GM12878 (cell line): ENCODE results near the gene TMEM131L. TPM values are rescaled to one million over a fixed set of nuclear protein-coding genes. Genes with fewer than 3 reads are reported as not detected.

Source experiments
- ATAC-seq: fragments of 200-7000 bp; cut with Tn5 transposase; 3 replicates; pipeline ENCODE4 v1.9.1; 2020; ENCODE audit warnings: mild to moderate bottlenecking, moderate library complexity
- BruUV-seq: library from RNA; stranded (reverse); fragments of 400-500 nt; replicated peaks from 2 replicates; lab custom pipeline; 2021; lab: Mats Ljungman, UMichigan
- CTCF ChIA-PET: fragments of 300-600 bp; sonication (Branson Sonifier 250); formaldehyde crosslinking; extraction: SDS; loops from one replicate; lab custom pipeline; 2021; ENCODE audit warnings: inconsistent platforms; lab: Yijun Ruan, JAX
- POLR2A ChIA-PET: fragments of 350-600 bp; formaldehyde crosslinking; extraction: SDS; loops from one replicate; lab custom pipeline; 2021; ENCODE audit warnings: inconsistent platforms; lab: Charles Lee
- RAD21 ChIA-PET: fragments of 300-600 bp; sonication (Branson Sonifier 250); formaldehyde crosslinking; loops from one replicate; lab custom pipeline; 2023; ENCODE audit warnings: antibody characterized with exemption; ENCODE audit not compliant: unreplicated experiment; lab: Charles Lee
- SMC1A ChIA-PET: fragments of 300-600 bp; sonication (Branson Sonifier 250); formaldehyde crosslinking; loops from one replicate; lab custom pipeline; 2023; ENCODE audit not compliant: unreplicated experiment, uncharacterized antibody; lab: Charles Lee
- DNase-seq: peaks from one replicate; pipeline ENCODE4 v3.0.0-alpha.2; 2011; ENCODE audit warnings: low read depth, low spot score
- FAIRE-seq: peaks from 3 replicates; lab custom pipeline; 2011; peaks lifted over from hg19 to GRCh38; lab: Jason Lieb, UNC
- H2AFZ ChIP-seq: 2 replicates; pipeline ENCODE4 v1.6.0; 2011; ENCODE audit warnings: low read depth, low read length, control low read depth; ENCODE audit not compliant: control insufficient read depth
- H3K27ac ChIP-seq: 2 replicates; pipeline ENCODE4 v1.5.1; 2011; ENCODE audit warnings: control low read depth; ENCODE audit not compliant: control insufficient read depth, insufficient read depth
- H3K27me3 ChIP-seq, 2 experiments: replicated peaks in 1 of 2; 2 replicates each; pipeline versions ENCODE4 v1.6.0 to v1.6.1; 2011; ENCODE audit warnings: low read length in 1 of 2; ENCODE audit not compliant: control insufficient read depth in 2 of 2, insufficient read depth in 2 of 2
- H3K36me3 ChIP-seq, 2 experiments: 2 replicates each; pipeline ENCODE4 v1.5.1; 2011; ENCODE audit warnings: low read length in 1 of 2; ENCODE audit not compliant: control insufficient read depth in 2 of 2, insufficient read depth in 2 of 2
- H3K4me1 ChIP-seq: 2 replicates; pipeline ENCODE4 v1.6.1; 2011; ENCODE audit warnings: mild to moderate bottlenecking, low read length, moderate library complexity, mixed read lengths; ENCODE audit not compliant: control insufficient read depth, insufficient read depth
- H3K4me2 ChIP-seq: 2 replicates; pipeline ENCODE4 v1.6.0; 2011; ENCODE audit warnings: control low read depth; ENCODE audit not compliant: control insufficient read depth, insufficient read depth
- H3K4me3 ChIP-seq: fragments of 200-600 bp; sonication (generic); 2 replicates; pipeline ENCODE4 v1.5.1; 2016
- H3K79me2 ChIP-seq: 2 replicates; pipeline ENCODE4 v1.6.0; 2011; ENCODE audit warnings: low read length; ENCODE audit not compliant: control insufficient read depth, insufficient read depth
- H3K9ac ChIP-seq: 2 replicates; pipeline ENCODE4 v1.8.0; 2011; ENCODE audit warnings: low read length, control low read depth, mixed read lengths; ENCODE audit not compliant: control insufficient read depth, insufficient read depth
- H3K9me3 ChIP-seq: replicated peaks from 3 replicates; pipeline ENCODE4 v1.5.1; 2011; ENCODE audit warnings: mild to moderate bottlenecking, low read length; ENCODE audit not compliant: control insufficient read depth, insufficient read depth
- H4K20me1 ChIP-seq: 2 replicates; pipeline ENCODE4 v1.6.0; 2011; ENCODE audit not compliant: control insufficient read depth, insufficient read depth
- CBX5 ChIP-seq: sonication (generic); IDR thresholded peaks from 2 replicates; pipeline ENCODE4 v1.6.1; 2016; ENCODE audit warnings: low read depth, moderate library complexity, mild to moderate bottlenecking, inconsistent platforms
- E2F4 ChIP-seq: IDR thresholded peaks from 2 replicates; pipeline ENCODE4 v1.6.1; 2012; ENCODE audit warnings: low read depth, low read length, improper control_type of control experiment
- GABPA ChIP-seq: IDR thresholded peaks from 2 replicates; pipeline ENCODE4 v1.6.1; 2014; ENCODE audit warnings: antibody characterized with exemption, low read depth, mild to moderate bottlenecking, inconsistent platforms
- GATAD2B ChIP-seq: fragments of 450-650 bp; conservative IDR thresholded peaks from 2 replicates; pipeline ENCODE4 v1.6.1; 2017; ENCODE audit warnings: low read depth, mild to moderate bottlenecking, moderate library complexity
- RAD21 ChIP-seq: IDR thresholded peaks from 2 replicates; pipeline ENCODE4 v1.6.1; 2011; ENCODE audit warnings: mild to moderate bottlenecking, low read depth, low read length, moderate library complexity; ENCODE audit not compliant: insufficient read depth
- USF2 ChIP-seq: IDR thresholded peaks from 2 replicates; pipeline ENCODE4 v1.6.1; 2011; ENCODE audit warnings: low read depth, low read length, improper control_type of control experiment, borderline replicate concordance
- WGBS: methylation state at CpG from one replicate; pipeline ENCODE4 v1.1.6; 2016; ENCODE audit warnings: low lambda C conversion rate; ENCODE audit not compliant: insufficient replicate concordance, insufficient coverage; ENCODE audit errors: missing lambda C conversion rate; 5-methylcytosine and 5-hydroxymethylcytosine counted together
- in situ Hi-C: fragments of 300-500 bp; cut with MboI; formaldehyde crosslinking; loops from 9 replicates; pipeline ENCODE4 v1.14.3; 2018; ENCODE audit warnings: mixed read lengths
- intact Hi-C: fragments of 100-400 bp; cut with micrococcal nuclease; formaldehyde crosslinking; loops from one replicate; pipeline ENCODE4 v1.14.2; 2022; ENCODE audit not compliant: unreplicated experiment
- polyA plus RNA-seq, 11 experiments: library from polyadenylated mRNA; depleted of rRNA in 4 of 11; unstranded in 6 of 11; stranded (reverse) in 5 of 11; fragments of >200 nt; fragmentation: Nextera tagmentation in 4 of 11; fragmentation: Illumina TruSeq in 1 of 11; extraction: Ambion mirVana in 4 of 11; extraction: Trizol in 1 of 11; gene quantifications; 1 replicate in 1 of 11; 2 replicates in 10 of 11; pipeline versions ENCODE4 v1.2.1 to v1.2.3, GENCODE V29; 2011 to 2016; ENCODE audit warnings: inconsistent platforms in 2 of 11, missing spikeins in 2 of 11, low read depth in 1 of 11
- total RNA-seq, 4 experiments: library from RNA; depleted of rRNA in 3 of 4; stranded (reverse); fragments of >200 nt in 3 of 4; fragmentation: Illumina TruSeq in 1 of 4; extraction: Trizol in 1 of 4; gene quantifications; 2 replicates each; pipeline versions ENCODE4 v1.2.1 to v1.2.3, GENCODE V29; 2013 to 2021

Gene TMEM131L
- total and polyA plus RNA-seq, 10 of the 15 experiments (the other 5 are each of a cell fraction or from before 2014, with no cell fraction given), result 8.5 to 101 (median 74.4) TPM

GRCh38 chr4:153669838-153670237 is 203.7 kb downstream of the TMEM131L start:
- no TSS peak for BruUV-seq
- intact Hi-C loops, result no loop called here
- in situ Hi-C loops, result no loop called here
- ATAC-seq (no peak), DNase-seq (no peak), FAIRE-seq (no peak)
- Histone ChIP-seq H4K20me1 (no peaks in the 10 kb centered on the region), H3K27ac (no peak overlapping the region), H3K79me2 (no peaks in the 10 kb centered on the region), H3K9me3 (no peaks in the 10 kb centered on the region), H3K36me3 (no peaks in the 10 kb centered on the region), H3K27me3 (no peaks in the 10 kb centered on the region; a peak in 1 of 4 replicates), H3K4me2 (no peak overlapping the region), H3K9ac (no peak overlapping the region), H3K4me1 (no peaks in the 10 kb centered on the region), H3K4me3 (no peak overlapping the region), H2AFZ (no peak overlapping the region)
- 4% methylated on average over 3 of the region's 3 CpGs for WGBS
- RAD21 ChIA-PET, result no interaction called here
- TF ChIP-seq GATAD2B, result no peak
- no peak for TF ChIP-seq E2F4
- no peak for TF ChIP-seq RAD21
- no peak for TF ChIP-seq CBX5
- TF ChIP-seq USF2, result no peak
- no peak for TF ChIP-seq GABPA
- POLR2A ChIA-PET, result no interaction called here
- CTCF ChIA-PET, result interaction anchor here (1.0 to 1.1 kb wide), 3 partner anchors 13 to 586 kb away, joined by 3 to 5 read pairs (median 3); no protein-coding TSS in a partner anchor
- SMC1A ChIA-PET, result no interaction called here
